SK-N-SH (cell line): Measurements from ENCODE around the gene PRELID3B. TPM values are rescaled to one million over a fixed set of nuclear protein-coding genes. Genes with fewer than 3 reads are reported as not detected.

ENCODE experiments used
- CTCF ChIA-PET: fragments of 300-600, 350-600 bp; formaldehyde crosslinking; extraction: SDS; loops from one replicate; lab custom pipeline; 2021; lab: Yijun Ruan, JAX
- POLR2A ChIA-PET: fragments of 350-600 bp; sonication (Branson Sonifier 250); formaldehyde crosslinking; extraction: SDS; loops from one replicate; lab custom pipeline; 2020; ENCODE audit warnings: antibody characterized with exemption, inconsistent platforms; lab: Yijun Ruan, JAX
- DNase-seq: peaks from one replicate; pipeline ENCODE4 v3.0.0; 2012
- H2AFZ ChIP-seq: fragments of 200-600 bp; sonication (generic); 2 replicates; pipeline ENCODE4 v1.8.1; 2016; ENCODE audit warnings: antibody characterized with exemption, mild to moderate bottlenecking, low read depth
- H3F3A ChIP-seq: fragments of 200-600 bp; sonication (generic); replicated peaks from 2 replicates; pipeline ENCODE3; 2016; ENCODE audit warnings: antibody characterized with exemption, mild to moderate bottlenecking; ENCODE audit not compliant: insufficient read depth
- H3K27ac ChIP-seq, 2 experiments: fragments of 200-500 bp in 1 of 2; fragments of 200-600 bp in 1 of 2; sonication (Bioruptor generic) in 1 of 2; sonication (generic), shearing (Covaris generic) in 1 of 2; 2 replicates each; pipeline versions ENCODE4 v1.5.1 to v1.6.1; 2014 to 2016; ENCODE audit warnings: low read depth in 2 of 2, inconsistent platforms in 1 of 2, low read length in 1 of 2, mild to moderate bottlenecking in 1 of 2, mixed read lengths in 1 of 2
- H3K27me3 ChIP-seq: fragments of 200-600 bp; sonication (generic), shearing (Covaris generic); 2 replicates; pipeline ENCODE4 v1.6.1; 2016; ENCODE audit warnings: mixed run types; ENCODE audit not compliant: insufficient read depth
- H3K36me3 ChIP-seq, 2 experiments: fragments of 200-500 bp in 1 of 2; fragments of 200-600 bp in 1 of 2; sonication (Bioruptor generic) in 1 of 2; sonication (generic) in 1 of 2; replicated peaks in 1 of 2; 2 replicates each; pipeline versions ENCODE3 to v1.5.1; 2014 to 2016; ENCODE audit warnings: low read length in 1 of 2, mild to moderate bottlenecking in 1 of 2; ENCODE audit not compliant: insufficient read depth in 2 of 2, control insufficient read depth in 1 of 2
- H3K4me1 ChIP-seq, 2 experiments: fragments of 200-500 bp in 1 of 2; fragments of 200-600 bp in 1 of 2; sonication (Bioruptor generic) in 1 of 2; sonication (generic), shearing (Covaris generic) in 1 of 2; 2 replicates each; pipeline versions ENCODE4 v1.5.1 to v1.6.1; 2014 to 2016; ENCODE audit warnings: low read depth in 1 of 2, low read length in 1 of 2, mixed run types in 1 of 2; ENCODE audit not compliant: insufficient read depth in 2 of 2, control insufficient read depth in 1 of 2
- H3K4me2 ChIP-seq: fragments of 200-600 bp; sonication (generic), shearing (Covaris generic); 2 replicates; pipeline ENCODE4 v1.6.1; 2017; ENCODE audit warnings: mixed run types
- H3K4me3 ChIP-seq, 2 experiments: fragments of 200-500 bp in 1 of 2; fragments of 200-600 bp in 1 of 2; sonication (Bioruptor generic) in 1 of 2; sonication (generic), shearing (Covaris generic) in 1 of 2; 2 replicates each; pipeline versions ENCODE4 v1.5.1 to v1.8.1; 2014 to 2016; ENCODE audit warnings: low read depth in 2 of 2, inconsistent platforms in 1 of 2, low read length in 1 of 2, mild to moderate bottlenecking in 1 of 2, mixed read lengths in 1 of 2, moderate library complexity in 1 of 2
- H3K79me2 ChIP-seq: fragments of 200-600 bp; sonication (generic); 2 replicates; pipeline ENCODE4 v1.8.1; 2017; ENCODE audit warnings: mild to moderate bottlenecking; ENCODE audit not compliant: insufficient read depth
- H3K9ac ChIP-seq: fragments of 200-600 bp; sonication (generic); 2 replicates; pipeline ENCODE4 v1.6.1; 2017; ENCODE audit warnings: mixed run types
- H3K9me2 ChIP-seq: fragments of 200-600 bp; sonication (generic); 2 replicates; pipeline ENCODE4 v1.6.1; 2017; ENCODE audit warnings: mixed run types
- H3K9me3 ChIP-seq: fragments of 200-600 bp; sonication (generic); 2 replicates; pipeline ENCODE4 v1.6.1; 2017; ENCODE audit warnings: mixed run types, mild to moderate bottlenecking, moderate library complexity
- H4K20me1 ChIP-seq: fragments of 200-600 bp; sonication (generic); 2 replicates; pipeline ENCODE4 v1.6.1; 2017; ENCODE audit warnings: mild to moderate bottlenecking, mixed run types; ENCODE audit not compliant: insufficient read depth
- EZH2phosphoT487 ChIP-seq: fragments of 200-600 bp; sonication (generic); IDR thresholded peaks from 2 replicates; pipeline ENCODE4 v1.6.1; 2017; ENCODE audit warnings: low read depth, mixed run types, mild to moderate bottlenecking, antibody characterized with exemption, moderate library complexity, borderline replicate concordance
- MXI1 ChIP-seq: IDR thresholded peaks from 2 replicates; pipeline ENCODE4 v1.6.1; 2012; ENCODE audit warnings: mild to moderate bottlenecking, low read depth, low read length, improper control_type of control experiment
- NRF1 ChIP-seq: IDR thresholded peaks from 2 replicates; pipeline ENCODE4 v1.6.1; 2012; ENCODE audit warnings: low read depth, mild to moderate bottlenecking, low read length
- RCOR1 ChIP-seq: fragments of 150-350 bp; IDR thresholded peaks from 2 replicates; pipeline ENCODE4 v1.6.1; 2017; ENCODE audit warnings: antibody characterized with exemption, low read length
- WGBS: methylation state at CpG from one replicate; pipeline ENCODE4 v1.1.6; 2017; ENCODE audit warnings: low lambda C conversion rate; 5-methylcytosine and 5-hydroxymethylcytosine counted together
- polyA plus RNA-seq, 3 experiments: library from polyadenylated mRNA; depleted of rRNA; stranded (reverse); fragments of >200 nt; gene quantifications; 2 replicates each; pipeline ENCODE4 v1.2.3, GENCODE V29; 2012
- TF ChIP-seq, protein P1 (sequence below): IDR thresholded peaks from 2 replicates; pipeline ENCODE4 v1.6.1; 2012; ENCODE audit warnings: mild to moderate bottlenecking, low read depth, low read length, moderate library complexity

Gene PRELID3B
- polyA plus RNA-seq, 1 of the 3 experiments (the other 2 are of a cell fraction) = 20.9 TPM

DNA sequence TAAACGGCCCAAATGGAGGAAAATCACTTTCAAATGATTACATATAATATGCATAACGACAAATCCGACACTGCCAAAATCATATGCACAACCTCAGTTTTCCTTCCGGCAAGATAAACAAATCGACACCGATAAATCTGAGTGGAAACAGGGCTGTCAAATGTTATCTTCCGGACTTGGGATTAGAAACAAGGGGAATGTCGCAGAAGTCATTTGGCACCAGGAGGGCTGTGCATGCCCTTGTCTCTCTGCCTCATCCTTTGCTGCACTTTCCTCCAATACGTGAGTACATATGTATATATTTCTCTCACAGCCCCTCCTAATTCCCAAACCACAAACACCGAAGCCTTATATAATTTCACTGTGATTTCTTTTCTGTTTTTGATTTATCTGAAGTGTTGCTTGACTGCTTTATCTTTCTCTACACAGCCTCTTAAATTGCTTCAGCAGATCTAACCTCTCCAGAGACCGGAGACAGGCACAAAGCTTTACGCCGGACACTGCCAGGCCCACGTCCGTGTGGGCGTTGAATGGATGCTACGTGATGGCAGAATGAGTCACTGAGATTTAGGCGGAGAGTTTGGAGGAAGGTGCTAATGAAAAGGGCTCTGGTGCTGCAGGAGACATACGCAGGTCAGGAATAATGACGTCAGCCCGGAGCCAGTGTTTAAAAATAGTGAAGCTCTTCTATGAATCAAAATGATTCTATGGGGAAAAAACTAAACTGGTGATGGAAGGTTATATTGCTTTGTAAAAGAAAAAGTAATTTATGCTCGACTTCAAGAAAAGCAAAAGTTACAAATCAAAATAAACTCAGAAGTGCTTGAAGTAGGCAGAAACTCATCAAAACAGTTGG, 21.0 kb upstream of the PRELID3B start (continued):
- TF ChIP-seq, protein P1, sequence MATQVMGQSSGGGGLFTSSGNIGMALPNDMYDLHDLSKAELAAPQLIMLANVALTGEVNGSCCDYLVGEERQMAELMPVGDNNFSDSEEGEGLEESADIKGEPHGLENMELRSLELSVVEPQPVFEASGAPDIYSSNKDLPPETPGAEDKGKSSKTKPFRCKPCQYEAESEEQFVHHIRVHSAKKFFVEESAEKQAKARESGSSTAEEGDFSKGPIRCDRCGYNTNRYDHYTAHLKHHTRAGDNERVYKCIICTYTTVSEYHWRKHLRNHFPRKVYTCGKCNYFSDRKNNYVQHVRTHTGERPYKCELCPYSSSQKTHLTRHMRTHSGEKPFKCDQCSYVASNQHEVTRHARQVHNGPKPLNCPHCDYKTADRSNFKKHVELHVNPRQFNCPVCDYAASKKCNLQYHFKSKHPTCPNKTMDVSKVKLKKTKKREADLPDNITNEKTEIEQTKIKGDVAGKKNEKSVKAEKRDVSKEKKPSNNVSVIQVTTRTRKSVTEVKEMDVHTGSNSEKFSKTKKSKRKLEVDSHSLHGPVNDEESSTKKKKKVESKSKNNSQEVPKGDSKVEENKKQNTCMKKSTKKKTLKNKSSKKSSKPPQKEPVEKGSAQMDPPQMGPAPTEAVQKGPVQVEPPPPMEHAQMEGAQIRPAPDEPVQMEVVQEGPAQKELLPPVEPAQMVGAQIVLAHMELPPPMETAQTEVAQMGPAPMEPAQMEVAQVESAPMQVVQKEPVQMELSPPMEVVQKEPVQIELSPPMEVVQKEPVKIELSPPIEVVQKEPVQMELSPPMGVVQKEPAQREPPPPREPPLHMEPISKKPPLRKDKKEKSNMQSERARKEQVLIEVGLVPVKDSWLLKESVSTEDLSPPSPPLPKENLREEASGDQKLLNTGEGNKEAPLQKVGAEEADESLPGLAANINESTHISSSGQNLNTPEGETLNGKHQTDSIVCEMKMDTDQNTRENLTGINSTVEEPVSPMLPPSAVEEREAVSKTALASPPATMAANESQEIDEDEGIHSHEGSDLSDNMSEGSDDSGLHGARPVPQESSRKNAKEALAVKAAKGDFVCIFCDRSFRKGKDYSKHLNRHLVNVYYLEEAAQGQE = no peak

DNA sequence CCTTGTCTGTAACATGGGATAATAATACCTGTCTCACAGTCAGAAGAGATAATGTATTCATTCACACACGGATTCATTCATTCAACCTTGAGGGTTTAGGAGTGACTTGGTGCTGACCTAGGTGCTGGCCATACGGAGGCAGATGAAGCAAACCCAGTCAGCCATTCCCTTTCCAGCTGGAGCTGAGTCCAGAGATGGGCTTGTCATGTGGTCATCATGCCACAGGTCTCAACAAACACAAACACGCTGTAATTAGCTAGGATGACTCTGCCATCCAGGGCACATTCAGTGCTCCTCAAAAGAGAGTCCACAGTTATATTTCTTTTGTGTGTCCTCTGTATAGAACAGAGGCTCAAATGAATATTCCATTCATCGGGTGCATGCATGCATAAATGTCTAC, 19.5 kb upstream of the PRELID3B start:
- Histone ChIP-seq H3K79me2 (no peaks in the 10 kb centered on the region), H3F3A (no peaks in the 10 kb centered on the region), H3K9ac (no peak overlapping the region), H3K9me2 (no peaks in the 10 kb centered on the region), H4K20me1 (no peaks in the 10 kb centered on the region), H3K4me3 (no peak overlapping the region), H3K9me3 (peaks cover 6% of the 10 kb centered on the region; the same call in 1 of the 2 replicates), H3K36me3 (no peaks in the 10 kb centered on the region), H3K27me3 (no peaks in the 10 kb centered on the region), H2AFZ (no peak overlapping the region), H3K4me2 (no peak overlapping the region), H3K27ac (no peak overlapping the region; a peak in 1 of 4 replicates), H3K4me1 (peaks cover 8 to 16% of the 10 kb centered on the region in 2 experiments; a peak in 3 of 4 replicates)
- WGBS = 87% methylated on average over 4 of the region's 4 CpGs
- no peak for DNase-seq
- TF ChIP-seq MXI1 (no peak), NRF1 (no peak), EZH2phosphoT487 (no peak), RCOR1 (no peak)
- TF ChIP-seq, protein P1 = peak; percentile 75; the same call in 1 of the 2 replicates
- CTCF ChIA-PET = interaction anchor here (1.2 to 1.7 kb wide), 2 partner anchors 9 to 20 kb away, joined by 3 to 4 read pairs; no protein-coding TSS in a partner anchor
- POLR2A ChIA-PET = no interaction called here
